Measurements from ENCODE around the gene ZMYM4. TPM values are rescaled to one million over a fixed set of nuclear protein-coding genes. Genes with fewer than 3 reads are reported as not detected.

Gene ZMYM4
- total RNA-seq, 1 donor from 2014 or later, result 31.2 TPM

GRCh38 chr1:35436078-35436477, 167.6 kb downstream of the ZMYM4 start:
- DNase-seq, result no peak
- no peak for ATAC-seq (ENCODE audit: poor library complexity)
- intact Hi-C loops (cut with DNase I), result no loop called here

- intact Hi-C loops (cut with DNase I), result no loop called here
- DNase-seq (no peak), ATAC-seq (ENCODE audit: poor library complexity) (no peak)
Observed at GRCh38 chr1:35437200-35437599, 168.7 kb downstream of the ZMYM4 start.

GRCh38 chr1:35439626-35440025, 171.1 kb downstream of the ZMYM4 start:
- intact Hi-C loops (cut with DNase I), result no loop called here
- ATAC-seq (ENCODE audit: poor library complexity) (no peak), DNase-seq (no peak)

GRCh38 chr1:35441926-35442579, 173.5 kb downstream of the ZMYM4 start:
- intact Hi-C loops (cut with DNase I), result no loop called here
- ATAC-seq (ENCODE audit: poor library complexity) (no peak), DNase-seq (no peak)

GRCh38 chr1:35442734-35443133, 174.2 kb downstream of the ZMYM4 start:
- ATAC-seq (ENCODE audit: poor library complexity) (no peak), DNase-seq (no peak)
- intact Hi-C loops (cut with DNase I), result no loop called here

- no peak for DNase-seq
- intact Hi-C loops (cut with DNase I), result no loop called here
- ATAC-seq (ENCODE audit: poor library complexity), result no peak
Observed at GRCh38 chr1:35443768-35444518, 175.4 kb downstream of the ZMYM4 start.

GRCh38 chr1:35444519-35444774, 175.9 kb downstream of the ZMYM4 start:
- DNase-seq (no peak), ATAC-seq (ENCODE audit: poor library complexity) (no peak)
- intact Hi-C loops (cut with DNase I), result no loop called here

- DNase-seq (no peak), ATAC-seq (ENCODE audit: poor library complexity) (no peak)
- intact Hi-C loops (cut with DNase I), result no loop called here
Observed at GRCh38 chr1:35447278-35447677, 178.8 kb downstream of the ZMYM4 start.

- ATAC-seq (ENCODE audit: poor library complexity) (peak; percentile 18), DNase-seq (no peak)
- intact Hi-C loops (cut with DNase I), result no loop called here
Observed at GRCh38 chr1:35448344-35448801, 179.9 kb downstream of the ZMYM4 start.

GRCh38 chr1:35449334-35450008, 181.0 kb downstream of the ZMYM4 start:
- DNase-seq, result no peak
- intact Hi-C loops (cut with DNase I), result loop anchor here (5.0 kb wide), 1 partner anchor 113 kb away; no protein-coding TSS in a partner anchor
- no peak for ATAC-seq (ENCODE audit: poor library complexity)

GRCh38 chr1:35451125-35451528, 182.6 kb downstream of the ZMYM4 start:
- ATAC-seq (ENCODE audit: poor library complexity), result peak; percentile 90
- intact Hi-C loops (cut with DNase I), result loop anchor here (5.0 kb wide), 1 partner anchor 111 kb away; no protein-coding TSS in a partner anchor
- peak; percentile 91 for DNase-seq

GRCh38 chr1:35452106-35452774, 183.7 kb downstream of the ZMYM4 start:
- ATAC-seq (ENCODE audit: poor library complexity), result peak; percentile 84
- intact Hi-C loops (cut with DNase I), result loop anchor here (5.0 kb wide), 1 partner anchor 110 kb away; no protein-coding TSS in a partner anchor
- peak; percentile 71 for DNase-seq

GRCh38 chr1:35453031-35453430, 184.5 kb downstream of the ZMYM4 start:
- intact Hi-C loops (cut with DNase I), result loop anchor here (5.0 kb wide), 1 partner anchor 109 kb away; no protein-coding TSS in a partner anchor
- ATAC-seq (ENCODE audit: poor library complexity) (no peak), DNase-seq (no peak)

GRCh38 chr1:35454176-35454575, 185.7 kb downstream of the ZMYM4 start:
- ATAC-seq (ENCODE audit: poor library complexity), result no peak
- no peak for DNase-seq
- intact Hi-C loops (cut with DNase I), result loop anchor here (5.0 kb wide), 1 partner anchor 108 kb away; no protein-coding TSS in a partner anchor

- intact Hi-C loops (cut with DNase I), result loop anchor here (5.0 kb wide), 1 partner anchor 108 kb away; no protein-coding TSS in a partner anchor
- ATAC-seq (ENCODE audit: poor library complexity), result no peak
Observed at GRCh38 chr1:35454616-35455015, 186.1 kb downstream of the ZMYM4 start.

GRCh38 chr1:35460796-35461195, 192.3 kb downstream of the ZMYM4 start:
- DNase-seq (no peak), ATAC-seq (ENCODE audit: poor library complexity) (no peak)
- intact Hi-C loops (cut with DNase I), result no loop called here

More at GRCh38 chr1:35454616-35455015, 186.1 kb downstream of the ZMYM4 start:
- no peak for DNase-seq

GRCh38 chr1:35461966-35462651, 193.6 kb downstream of the ZMYM4 start:
- DNase-seq (no peak), ATAC-seq (ENCODE audit: poor library complexity) (no peak)
- intact Hi-C loops (cut with DNase I), result no loop called here

GRCh38 chr1:35463232-35463631, 194.7 kb downstream of the ZMYM4 start:
- intact Hi-C loops (cut with DNase I), result no loop called here
- peak; percentile 67 for ATAC-seq (ENCODE audit: poor library complexity)
- DNase-seq, result no peak

All from Right ventricle myocardium superior (tissue), 1 donor.